Activated B cell treated with CpG ODN at 0.5 μM for 24 hours (primary cell): ENCODE results near the gene KLHL7. TPM values are rescaled to one million over a fixed set of nuclear protein-coding genes. Genes with fewer than 3 reads are reported as not detected.

ENCODE experiments used
- ATAC-seq: fragments of 200-7000 bp; cut with Tn5 transposase; one replicate; pipeline ENCODE4 v1.10.0; 2021; ENCODE audit warnings: low read depth, mild to moderate bottlenecking, moderate library complexity
- CTCF ChIA-PET: fragments of 350-600 bp; sonication (Branson Sonifier 250); formaldehyde crosslinking; loops from one replicate; lab custom pipeline; 2021; ENCODE audit warnings: antibody characterized with exemption; lab: Charles Lee
- POLR2A ChIA-PET: fragments of 350-600 bp; sonication (Branson Sonifier 250); formaldehyde crosslinking; loops from one replicate; lab custom pipeline; 2021; ENCODE audit warnings: antibody characterized with exemption; lab: Charles Lee
- DNase-seq: peaks from one replicate; pipeline ENCODE4 v3.0.0; 2022
- H3K27ac Mint-ChIP-seq: one replicate; pipeline ENCODE4 v1.8.0; 2020; ENCODE audit warnings: mixed read lengths
- H3K27me3 Mint-ChIP-seq: one replicate; pipeline ENCODE4 v1.8.0; 2021; ENCODE audit warnings: mixed read lengths
- H3K36me3 Mint-ChIP-seq: one replicate; pipeline ENCODE4 v1.8.0; 2021; ENCODE audit warnings: low read depth, mixed read lengths
- H3K4me1 Mint-ChIP-seq: one replicate; pipeline ENCODE4 v1.8.0; 2021; ENCODE audit warnings: mixed read lengths
- H3K4me3 Mint-ChIP-seq: one replicate; pipeline ENCODE4 v1.8.0; 2020; ENCODE audit warnings: mild to moderate bottlenecking, mixed read lengths
- H3K9me3 Mint-ChIP-seq: one replicate; pipeline ENCODE4 v1.8.0; 2020; ENCODE audit warnings: mixed read lengths
- intact Hi-C: fragments of 100-400 bp; cut with micrococcal nuclease; formaldehyde crosslinking; loops from one replicate; pipeline ENCODE4 v1.15.1; 2024
- total RNA-seq: library from RNA; stranded (reverse); gene quantifications from 2 replicates; pipeline ENCODE4 v1.2.3, GENCODE V29; 2022
- TF ChIP-seq, protein P1 (sequence below): fragments of 200-600 bp; IDR thresholded peaks from one replicate; pipeline ENCODE4 v1.8.0; 2022; ENCODE audit warnings: antibody characterized with exemption, mild to moderate bottlenecking

KLHL7 gene
- total RNA-seq, 1 donor from 2014 or later: 13.4 TPM

- ATAC-seq (no peak), DNase-seq (no peak)
- TF ChIP-seq, protein P1, sequence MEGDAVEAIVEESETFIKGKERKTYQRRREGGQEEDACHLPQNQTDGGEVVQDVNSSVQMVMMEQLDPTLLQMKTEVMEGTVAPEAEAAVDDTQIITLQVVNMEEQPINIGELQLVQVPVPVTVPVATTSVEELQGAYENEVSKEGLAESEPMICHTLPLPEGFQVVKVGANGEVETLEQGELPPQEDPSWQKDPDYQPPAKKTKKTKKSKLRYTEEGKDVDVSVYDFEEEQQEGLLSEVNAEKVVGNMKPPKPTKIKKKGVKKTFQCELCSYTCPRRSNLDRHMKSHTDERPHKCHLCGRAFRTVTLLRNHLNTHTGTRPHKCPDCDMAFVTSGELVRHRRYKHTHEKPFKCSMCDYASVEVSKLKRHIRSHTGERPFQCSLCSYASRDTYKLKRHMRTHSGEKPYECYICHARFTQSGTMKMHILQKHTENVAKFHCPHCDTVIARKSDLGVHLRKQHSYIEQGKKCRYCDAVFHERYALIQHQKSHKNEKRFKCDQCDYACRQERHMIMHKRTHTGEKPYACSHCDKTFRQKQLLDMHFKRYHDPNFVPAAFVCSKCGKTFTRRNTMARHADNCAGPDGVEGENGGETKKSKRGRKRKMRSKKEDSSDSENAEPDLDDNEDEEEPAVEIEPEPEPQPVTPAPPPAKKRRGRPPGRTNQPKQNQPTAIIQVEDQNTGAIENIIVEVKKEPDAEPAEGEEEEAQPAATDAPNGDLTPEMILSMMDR: no peak
- Mint-ChIP-seq H3K4me3 (no peak overlapping the region), H3K9me3 (no peaks in the 10 kb centered on the region), H3K36me3 (peaks cover 3% of the 10 kb centered on the region), H3K4me1 (no peaks in the 10 kb centered on the region), H3K27ac (no peak overlapping the region), H3K27me3 (no peaks in the 10 kb centered on the region)
- intact Hi-C loops: no loop called here
- ChIA-PET POLR2A (no interaction called here), CTCF (no interaction called here)
Measured at GRCh38 chr7:23164846-23165245, 59.3 kb downstream of the KLHL7 start.

- Mint-ChIP-seq H3K9me3 (no peaks in the 10 kb centered on the region), H3K4me3 (no peak overlapping the region)
- POLR2A ChIA-PET: no interaction called here
Measured at GRCh38 chr7:23165316-23165715, 59.7 kb downstream of the KLHL7 start.

DNA sequence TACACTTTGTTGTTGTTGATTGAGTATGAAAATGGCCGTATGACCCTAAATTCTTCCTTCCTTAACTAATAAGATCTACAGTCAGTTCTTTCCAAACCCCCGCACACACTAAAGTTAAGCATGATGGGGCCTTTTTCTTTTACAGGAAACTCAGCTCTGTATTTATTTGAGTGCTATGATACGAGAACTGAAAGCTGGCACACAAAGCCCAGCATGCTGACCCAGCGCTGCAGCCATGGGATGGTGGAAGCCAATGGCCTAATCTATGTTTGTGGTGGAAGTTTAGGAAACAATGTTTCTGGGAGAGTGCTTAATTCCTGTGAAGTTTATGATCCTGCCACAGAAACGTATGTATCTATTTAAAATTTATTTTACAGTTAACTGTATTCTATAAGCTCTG lies 62.1 kb downstream of the KLHL7 start:
- Mint-ChIP-seq H3K27ac (no peak overlapping the region), H3K36me3 (peaks cover 6% of the 10 kb centered on the region), H3K4me3 (no peak overlapping the region), H3K9me3 (no peaks in the 10 kb centered on the region), H3K27me3 (no peaks in the 10 kb centered on the region), H3K4me1 (no peaks in the 10 kb centered on the region)
- intact Hi-C loops: no loop called here
- ChIA-PET CTCF (no interaction called here), POLR2A (no interaction called here)
- DNase-seq: no peak
- TF ChIP-seq, protein P1: no peak
- ATAC-seq: no peak

More at GRCh38 chr7:23165316-23165715, 59.7 kb downstream of the KLHL7 start:
- TF ChIP-seq, protein P1: no peak
- DNase-seq (no peak), ATAC-seq (no peak)
- H3K4me1 Mint-ChIP-seq: no peaks in the 10 kb centered on the region
- no peaks in the 10 kb centered on the region for H3K27me3 Mint-ChIP-seq
- intact Hi-C loops: no loop called here
- H3K27ac Mint-ChIP-seq: no peak overlapping the region
- CTCF ChIA-PET: no interaction called here
- H3K36me3 Mint-ChIP-seq: peaks cover 3% of the 10 kb centered on the region

DNA sequence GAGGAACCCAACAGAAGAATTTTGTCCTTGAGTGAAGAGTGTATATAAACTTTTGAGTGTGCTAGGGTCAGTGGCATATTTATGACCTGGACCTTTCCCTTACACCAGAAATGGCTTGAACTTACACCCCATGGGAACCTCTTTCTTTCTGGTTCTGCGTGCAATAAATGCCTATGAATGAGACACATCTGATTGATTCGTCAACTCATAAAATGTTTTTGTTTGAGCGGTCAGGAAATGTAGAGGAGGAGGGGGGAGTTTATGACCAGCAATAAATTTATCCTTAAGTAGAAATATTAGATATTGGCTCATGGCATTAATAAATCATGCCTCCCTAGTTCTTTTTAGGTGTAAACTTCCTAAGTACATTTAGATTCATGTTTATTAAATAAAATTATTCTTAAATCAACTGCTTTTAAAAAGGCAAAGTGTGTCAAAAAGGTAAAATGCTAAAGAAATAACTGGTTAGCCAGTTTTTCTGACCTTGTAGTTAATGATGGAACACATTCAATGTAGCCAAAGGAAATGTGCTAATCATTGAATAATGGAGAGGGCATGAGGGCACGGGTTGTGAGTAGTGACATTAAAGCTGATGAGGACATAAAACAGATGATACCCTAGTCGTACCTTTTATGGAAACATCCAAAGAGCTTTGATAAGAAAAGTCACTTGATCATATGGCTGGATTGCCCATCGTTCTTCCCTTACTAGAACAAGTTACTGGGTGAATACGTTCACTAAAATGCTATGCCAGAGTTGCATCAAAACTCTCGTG lies 62.7 kb downstream of the KLHL7 start:
- DNase-seq (no peak), ATAC-seq (no peak)
- no peaks in the 10 kb centered on the region for H3K9me3 Mint-ChIP-seq
- ChIA-PET CTCF (no interaction called here), POLR2A (no interaction called here)
- intact Hi-C loops: no loop called here
- H3K4me1 Mint-ChIP-seq: no peaks in the 10 kb centered on the region
- no peak overlapping the region for H3K27ac Mint-ChIP-seq
- H3K36me3 Mint-ChIP-seq: peaks cover 7% of the 10 kb centered on the region
- no peaks in the 10 kb centered on the region for H3K27me3 Mint-ChIP-seq
- TF ChIP-seq, protein P1: no peak
- H3K4me3 Mint-ChIP-seq: no peak overlapping the region

- ATAC-seq (no peak), DNase-seq (no peak)
- TF ChIP-seq, protein P1: no peak
- ChIA-PET CTCF (no interaction called here), POLR2A (interaction anchor here (0.6 kb wide), 1 partner anchor 41 kb away, joined by 3 read pairs; no protein-coding TSS in a partner anchor)
- Mint-ChIP-seq H3K4me3 (no peak overlapping the region), H3K4me1 (peaks cover 3% of the 10 kb centered on the region), H3K9me3 (no peaks in the 10 kb centered on the region), H3K27ac (no peak overlapping the region), H3K27me3 (no peaks in the 10 kb centered on the region), H3K36me3 (peaks cover 6% of the 10 kb centered on the region)
- intact Hi-C loops: no loop called here
Measured at GRCh38 chr7:23175938-23176337, 70.4 kb downstream of the KLHL7 start.
